SK-N-MC (cell line): ENCODE measurements around the gene KRTAP10-3.

ENCODE experiments used
- DNase-seq: peaks from one replicate; pipeline ENCODE4 v3.0.0-alpha.2; 2011; ENCODE audit warnings: low read depth, low spot score
- H3K27ac ChIP-seq: fragments of 200-600 bp; sonication (generic); 2 replicates; pipeline ENCODE4 v1.5.1; 2016; ENCODE audit warnings: mixed run types
- H3K36me3 ChIP-seq: fragments of 200-600 bp; sonication (generic); 2 replicates; pipeline ENCODE4 v1.6.1; 2017; ENCODE audit warnings: antibody characterized with exemption, low read length, mixed read lengths; ENCODE audit not compliant: insufficient read depth
- H3K4me3 ChIP-seq: fragments of 200-600 bp; sonication (generic); 2 replicates; pipeline ENCODE4 v1.5.1; 2016
- H3K9ac ChIP-seq: fragments of 200-600 bp; sonication (generic); 2 replicates; pipeline ENCODE4 v1.8.0; 2017; ENCODE audit warnings: mixed run types, mixed read lengths; ENCODE audit not compliant: insufficient read length
- H3K9me3 ChIP-seq: fragments of 200-600 bp; sonication (generic); 2 replicates; pipeline ENCODE4 v1.6.1; 2017; ENCODE audit warnings: low read depth, mild to moderate bottlenecking, antibody characterized with exemption, low read length, moderate library complexity, mixed read lengths
- EZH2 ChIP-seq: fragments of 200-600 bp; sonication (generic); IDR thresholded peaks from one replicate; pipeline ENCODE4 v1.6.1; 2017; ENCODE audit warnings: antibody characterized with exemption
- FOXP2 ChIP-seq: optimal IDR thresholded peaks from 2 replicates; pipeline ENCODE3; 2011; ENCODE audit warnings: mild to moderate bottlenecking, moderate library complexity; ENCODE audit not compliant: insufficient read depth; ENCODE audit errors: extremely low read length, control extremely low read depth
- POLR2AphosphoS5 ChIP-seq: IDR thresholded peaks from 2 replicates; pipeline ENCODE4 v1.6.1; 2012; ENCODE audit warnings: mild to moderate bottlenecking, low read depth, low read length, borderline replicate concordance

Gene KRTAP10-3

DNA sequence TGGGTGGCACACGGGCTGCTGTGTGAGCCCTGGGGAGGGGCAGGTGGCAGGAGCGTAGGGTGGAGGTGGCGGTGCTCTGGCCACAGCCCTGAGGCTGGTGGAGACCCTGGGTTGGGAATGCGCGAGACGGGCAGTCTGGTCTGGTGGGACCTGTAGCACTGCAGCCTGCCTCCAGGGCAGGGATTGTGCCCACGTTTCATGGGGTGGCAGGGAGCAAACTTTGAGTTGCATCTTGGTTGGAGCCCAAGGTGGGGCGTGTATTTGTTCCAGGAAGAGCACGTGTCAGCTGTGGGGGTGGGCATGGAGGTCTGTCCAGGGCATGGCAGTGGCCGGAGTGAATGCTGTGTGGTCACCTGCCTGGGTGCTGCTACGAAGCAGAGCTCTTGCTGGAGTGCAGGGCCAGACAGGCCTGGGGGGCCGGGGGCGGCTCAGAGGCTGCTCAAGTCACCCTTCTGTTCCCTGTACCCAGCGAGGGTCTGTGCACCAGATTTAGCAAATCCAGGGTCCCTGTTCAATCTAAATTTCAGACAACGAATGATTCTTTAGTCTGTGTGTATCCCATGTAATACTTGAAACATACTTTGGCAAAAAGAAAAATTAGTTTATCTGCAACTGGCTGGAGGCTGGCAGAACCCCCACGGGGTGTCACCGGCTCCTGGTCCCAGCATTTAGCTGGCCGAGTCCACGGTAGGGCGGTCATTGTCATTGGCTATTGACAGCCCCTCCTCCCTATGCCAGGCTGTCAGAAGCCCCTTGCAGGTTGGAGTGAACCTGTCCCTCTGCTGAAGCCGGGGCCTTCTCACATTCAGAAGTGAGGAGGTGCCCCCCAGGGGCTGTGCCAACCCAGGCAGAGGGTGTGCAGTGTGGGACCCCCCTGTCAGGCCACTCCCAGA, 45.9 kb downstream of the KRTAP10-3 start:
- DNase-seq = no peak
- H3K4me3 ChIP-seq = no peak overlapping the region
- no peak overlapping the region for H3K9ac ChIP-seq
- H3K27ac ChIP-seq = no peak overlapping the region
- H3K9me3 ChIP-seq = no peaks in the 10 kb centered on the region
- TF ChIP-seq POLR2AphosphoS5 (no peak), FOXP2 (no peak), EZH2 (no peak)
- H3K36me3 ChIP-seq = no peaks in the 10 kb centered on the region

DNA sequence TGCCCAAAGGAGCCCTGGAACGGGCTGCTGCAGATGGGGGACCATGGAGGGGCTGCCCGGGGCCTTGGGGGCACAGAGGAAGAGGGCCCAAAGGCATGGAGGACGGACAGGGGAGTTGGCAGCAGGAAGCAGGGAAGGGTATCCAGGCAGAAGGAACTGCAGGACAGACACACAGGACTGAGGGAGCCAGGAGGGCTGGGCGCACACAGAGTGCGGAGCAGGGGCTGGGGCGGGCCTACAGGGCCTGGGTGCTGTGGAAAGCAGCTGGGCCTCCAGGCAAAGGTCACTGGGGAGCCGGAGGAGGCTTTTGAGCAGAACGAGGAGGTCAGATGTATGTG, 46.7 kb downstream of the KRTAP10-3 start:
- no peak overlapping the region for H3K9ac ChIP-seq
- no peak overlapping the region for H3K4me3 ChIP-seq
- TF ChIP-seq POLR2AphosphoS5 (no peak), FOXP2 (no peak), EZH2 (no peak)
- H3K36me3 ChIP-seq = no peaks in the 10 kb centered on the region
- no peaks in the 10 kb centered on the region for H3K9me3 ChIP-seq
- DNase-seq = no peak
- H3K27ac ChIP-seq = no peak overlapping the region

DNA sequence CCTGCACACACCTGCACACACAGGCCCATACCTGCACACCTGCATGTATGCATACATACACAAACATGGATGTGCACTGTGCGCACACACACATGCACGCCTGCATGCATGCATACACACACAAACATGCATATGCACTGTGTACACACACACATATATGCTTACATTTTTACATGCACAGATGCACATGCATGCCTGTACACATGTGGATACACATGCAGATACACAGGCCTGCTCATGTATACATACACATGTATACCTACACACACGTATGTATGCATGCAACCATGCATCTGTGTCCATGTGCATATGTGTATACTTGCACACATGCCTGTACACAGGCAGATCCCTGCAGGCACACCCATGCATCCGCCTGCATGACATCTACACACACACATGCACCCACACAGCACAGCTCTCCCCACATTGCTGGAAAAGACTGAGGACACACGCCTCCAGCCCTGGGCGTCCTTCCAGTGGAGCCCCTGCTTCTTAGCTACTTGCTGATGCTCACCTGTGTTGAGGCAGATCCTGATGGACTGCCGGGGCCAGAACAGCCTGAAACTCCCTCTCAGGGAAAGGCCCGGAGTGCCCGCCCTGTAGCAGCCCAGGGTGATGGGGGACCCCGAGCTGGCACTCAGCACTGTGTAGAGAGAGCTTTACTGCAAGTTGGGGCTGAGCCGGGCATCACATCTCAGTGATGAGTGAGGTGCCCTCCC, 47.2 kb downstream of the KRTAP10-3 start:
- H3K9ac ChIP-seq = no peak overlapping the region
- no peak overlapping the region for H3K4me3 ChIP-seq
- H3K36me3 ChIP-seq = no peaks in the 10 kb centered on the region
- H3K9me3 ChIP-seq = no peaks in the 10 kb centered on the region
- no peak for DNase-seq
- TF ChIP-seq EZH2 = no peak
- no peak for TF ChIP-seq POLR2AphosphoS5
- TF ChIP-seq FOXP2 = no peak
- no peak overlapping the region for H3K27ac ChIP-seq

DNA sequence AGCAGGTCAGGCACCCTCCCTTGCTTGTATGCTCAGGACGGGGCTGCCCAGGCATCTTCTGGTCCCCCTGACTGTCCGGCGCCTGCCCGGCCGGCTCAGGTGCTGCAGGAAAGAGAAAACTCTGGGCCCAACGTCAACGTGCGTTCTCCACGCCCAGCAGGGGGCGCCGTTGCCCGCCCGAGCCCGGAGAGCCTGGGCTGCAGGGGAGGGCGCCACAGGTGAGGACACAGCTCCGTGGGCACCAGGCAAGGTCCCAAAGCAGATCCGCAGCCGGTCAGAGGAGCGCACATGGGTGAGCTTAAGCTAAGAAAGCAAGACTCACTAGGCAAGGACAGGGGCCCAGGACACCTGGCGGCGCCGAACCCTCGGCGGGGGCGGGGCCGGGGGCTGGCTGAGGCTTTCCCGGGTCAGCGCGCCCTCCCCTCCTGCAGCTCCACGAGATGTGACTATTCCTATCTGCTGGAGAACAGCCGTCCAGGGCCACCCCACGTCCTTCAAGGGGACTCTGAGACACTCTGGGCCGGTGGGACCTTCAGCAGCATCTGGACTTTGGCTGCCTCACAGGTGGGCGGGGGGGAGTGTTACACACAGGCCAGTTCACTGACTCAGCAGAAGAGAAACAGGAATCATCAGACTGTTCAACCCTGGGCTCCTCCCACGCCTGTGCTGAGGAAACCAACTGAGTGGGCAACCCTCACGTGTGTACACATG, 47.9 kb downstream of the KRTAP10-3 start:
- TF ChIP-seq FOXP2 (no peak), POLR2AphosphoS5 (no peak)
- Histone ChIP-seq H3K4me3 (no peak overlapping the region), H3K9ac (no peak overlapping the region)

DNA sequence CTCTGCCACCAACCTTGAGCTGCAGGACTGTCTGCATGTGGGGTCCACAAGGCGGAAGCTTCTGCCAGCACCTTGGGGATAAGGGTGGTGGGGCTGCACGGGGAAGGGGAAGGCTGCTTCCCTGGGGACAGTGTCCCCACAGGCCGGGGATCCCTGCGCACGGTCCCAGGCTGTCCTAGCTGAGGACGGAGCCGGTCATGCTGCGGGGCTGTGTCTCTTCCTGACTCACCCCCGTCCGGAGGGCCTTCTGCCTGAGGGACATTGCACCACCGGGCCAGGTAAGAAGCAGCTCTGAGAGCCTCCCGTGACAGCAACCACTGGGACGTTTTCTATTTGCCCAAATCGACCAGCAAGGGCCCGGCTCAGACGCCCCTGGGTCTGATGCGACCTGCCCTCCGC, 48.5 kb downstream of the KRTAP10-3 start:
- Histone ChIP-seq H3K9me3 (no peaks in the 10 kb centered on the region), H3K4me3 (no peak overlapping the region), H3K36me3 (no peaks in the 10 kb centered on the region), H3K9ac (no peak overlapping the region), H3K27ac (no peak overlapping the region)
- TF ChIP-seq POLR2AphosphoS5 = no peak
- TF ChIP-seq FOXP2 = no peak
- TF ChIP-seq EZH2 = no peak
- DNase-seq = no peak

More for the DNA sequence above, 47.9 kb downstream of the KRTAP10-3 start:
- no peak overlapping the region for H3K27ac ChIP-seq
- DNase-seq = no peak
- H3K9me3 ChIP-seq = no peaks in the 10 kb centered on the region
- H3K36me3 ChIP-seq = no peaks in the 10 kb centered on the region

DNA sequence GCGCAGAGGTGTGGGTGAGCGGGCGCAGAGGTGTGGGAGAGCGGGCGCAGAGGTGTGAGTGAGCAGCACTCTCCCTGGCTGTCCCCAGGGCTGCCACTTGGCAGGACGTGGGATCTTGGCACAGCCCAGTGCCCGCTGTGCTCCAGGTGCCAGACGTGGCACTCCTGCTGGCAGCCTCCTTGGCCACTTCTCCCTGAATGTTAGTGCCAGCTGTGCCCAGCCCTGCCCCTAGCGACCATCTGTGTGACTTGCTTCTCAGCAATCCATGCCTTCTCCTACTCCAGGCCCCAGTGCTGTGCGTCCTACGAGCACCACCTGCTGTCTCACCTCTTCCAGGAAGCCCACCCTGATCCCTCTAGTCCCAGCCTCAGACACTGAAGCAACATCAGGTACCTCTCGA, 49.1 kb downstream of the KRTAP10-3 start:
- H3K27ac ChIP-seq = no peak overlapping the region
- H3K9ac ChIP-seq = no peak overlapping the region
- H3K4me3 ChIP-seq = no peak overlapping the region
- H3K36me3 ChIP-seq = no peaks in the 10 kb centered on the region
- no peak for DNase-seq
- H3K9me3 ChIP-seq = no peaks in the 10 kb centered on the region
- TF ChIP-seq EZH2 = no peak
- TF ChIP-seq FOXP2 = no peak

DNA sequence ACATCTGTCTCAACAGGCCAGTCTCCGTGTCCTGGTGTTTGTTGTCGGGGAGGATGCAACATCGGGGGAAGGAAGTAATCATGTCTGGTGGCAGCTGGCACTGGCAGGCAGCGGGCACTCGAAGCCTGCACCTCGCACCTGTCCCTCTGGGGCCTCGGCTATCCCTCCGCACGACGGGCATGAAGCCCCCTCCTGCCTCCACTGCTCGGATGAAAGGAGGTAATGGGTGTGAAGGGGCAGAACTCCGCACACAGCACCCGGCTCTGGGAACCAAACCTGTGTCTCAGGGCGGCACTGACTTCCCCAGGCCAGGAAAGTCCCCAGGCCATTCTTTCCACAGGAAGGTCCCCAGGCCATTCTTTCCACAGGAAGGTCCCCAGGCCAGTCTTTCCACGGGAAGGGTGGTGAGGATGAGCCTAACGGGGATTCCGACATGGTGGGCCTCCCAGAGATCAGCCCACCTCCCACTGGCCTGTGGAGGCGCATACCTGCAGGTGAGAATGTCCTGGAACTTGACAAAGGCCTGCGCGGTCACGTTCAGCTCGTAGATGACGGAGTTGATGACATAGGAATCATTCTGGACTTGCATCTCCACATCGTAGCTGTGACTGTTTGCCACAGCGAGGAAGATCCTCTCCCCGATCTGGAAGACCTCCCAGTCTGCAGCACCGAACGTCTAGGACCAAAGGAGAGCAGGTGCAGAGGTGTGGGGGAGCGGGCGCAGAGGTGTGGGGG, 49.7 kb downstream of the KRTAP10-3 start:
- Histone ChIP-seq H3K27ac (no peak overlapping the region), H3K36me3 (no peaks in the 10 kb centered on the region), H3K9ac (no peak overlapping the region), H3K4me3 (no peak overlapping the region), H3K9me3 (no peaks in the 10 kb centered on the region)
- TF ChIP-seq POLR2AphosphoS5 (no peak), EZH2 (no peak), FOXP2 (no peak)
- no peak for DNase-seq

DNA sequence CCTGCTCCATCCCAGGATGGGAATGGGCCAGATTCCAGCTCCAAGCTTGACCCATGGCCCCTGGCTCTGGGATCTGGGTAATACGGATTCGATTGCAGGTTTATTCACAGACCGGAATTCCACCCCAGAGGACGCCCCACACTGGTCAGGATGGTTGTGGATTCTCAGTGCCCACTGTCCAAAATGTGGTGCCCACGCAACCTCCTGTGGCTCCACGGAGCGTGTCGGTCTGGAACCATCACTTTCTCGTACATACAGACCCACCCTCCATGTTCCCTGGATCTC, 50.2 kb downstream of the KRTAP10-3 start:
- TF ChIP-seq POLR2AphosphoS5 (no peak), FOXP2 (no peak), EZH2 (no peak)
- no peak for DNase-seq
- no peaks in the 10 kb centered on the region for H3K9me3 ChIP-seq
- H3K36me3 ChIP-seq = no peaks in the 10 kb centered on the region
- no peak overlapping the region for H3K9ac ChIP-seq
- H3K4me3 ChIP-seq = no peak overlapping the region
- no peak overlapping the region for H3K27ac ChIP-seq
